Testis (tissue), 3 donors: ENCODE data around the gene MYO1E. TPM values are rescaled to one million over a fixed set of nuclear protein-coding genes. Genes with fewer than 3 reads are reported as not detected.

ENCODE experiments used
- DNase-seq: peaks from one replicate; pipeline ENCODE4 v3.0.0-alpha.2; 2019
- H3K27ac ChIP-seq, 2 donors: fragments of 200-600 bp; sonication (generic); one replicate each; pipeline ENCODE4 v1.5.1; 2019
- H3K27me3 ChIP-seq: fragments of 200-600 bp; sonication (generic); one replicate; pipeline ENCODE4 v1.5.1; 2019
- H3K36me3 ChIP-seq: fragments of 200-600 bp; sonication (generic); one replicate; pipeline ENCODE4 v1.5.1; 2017; ENCODE audit warnings: low read depth; ENCODE audit errors: missing control alignments
- H3K4me1 ChIP-seq: fragments of 200-600 bp; sonication (generic); one replicate; pipeline ENCODE4 v1.5.1; 2019
- H3K4me3 ChIP-seq, 2 donors: fragments of 200-600 bp; sonication (generic); one replicate each; pipeline ENCODE4 v1.5.1; 2017 to 2019
- H3K9me3 ChIP-seq: fragments of 200-600 bp; sonication (generic); one replicate; pipeline ENCODE4 v1.5.1; 2017
- CTCF ChIP-seq, 3 experiments: fragments of 450-650 bp in 2 of 3; fragments of 200-600 bp in 1 of 3; sonication (generic) in 1 of 3; IDR thresholded peaks; one replicate each; pipeline ENCODE4 v1.5.1; 2016 to 2019; ENCODE audit warnings: antibody characterized with exemption in 3 of 3, mild to moderate bottlenecking in 2 of 3, moderate library complexity in 1 of 3
- POLR2A ChIP-seq: fragments of 450-650 bp; IDR thresholded peaks from one replicate; pipeline ENCODE4 v1.6.1; 2017; ENCODE audit warnings: antibody characterized with exemption, mild to moderate bottlenecking, moderate library complexity
- WGBS, 2 donors: methylation state at CpG; one replicate each; pipeline ENCODE4 v1.1.5; 2018; 5-methylcytosine and 5-hydroxymethylcytosine counted together
- intact Hi-C: fragments of 100-400 bp; cut with DNase I; formaldehyde crosslinking; loops from one replicate; pipeline ENCODE4 v1.15.1; 2023; ENCODE audit warnings: low total_unique reads
- polyA plus RNA-seq: library from polyadenylated mRNA; stranded (reverse); fragments of 350-450 nt; fragmentation: Illumina TruSeq; extraction: RNeasy Lipid Tissue Mini Kit (QIAGEN cat#74804); gene quantifications from one replicate; pipeline ENCODE4 v1.2.3, GENCODE V29; 2014; ENCODE audit warnings: low read depth, low replicate concordance; ENCODE audit not compliant: insufficient read depth
- total RNA-seq, 2 donors: library from RNA; depleted of rRNA; stranded (reverse); fragments of >200 nt; gene quantifications; one replicate each; pipeline ENCODE4 v1.2.3, GENCODE V29; 2016

The MYO1E gene
- total and polyA plus RNA-seq, 3 donors from 2014 or later, result 14.3 to 23.4 (median 22.5) TPM

- H3K36me3 ChIP-seq, result no peaks in the 10 kb centered on the region
- intact Hi-C loops, result no loop called here
- DNase-seq, result no peak
- H3K4me3 ChIP-seq, result no peak overlapping the region
- H3K4me1 ChIP-seq, result no peaks in the 10 kb centered on the region
- H3K9me3 ChIP-seq, result no peaks in the 10 kb centered on the region
- WGBS, 2 donors, result 85 to 92% methylated on average over 9 of the region's 9 CpGs
- TF ChIP-seq POLR2A, result no peak
- no peak for TF ChIP-seq CTCF (IDR thresholded peaks at IDR 0.05)
- H3K27ac ChIP-seq, result no peak overlapping the region
- H3K27me3 ChIP-seq, result no peaks in the 10 kb centered on the region
Observed at GRCh38 chr15:59176653-59177316, 195.9 kb downstream of the MYO1E start.

- peak in 2 of 3 experiments; percentile 4 to 17 for TF ChIP-seq CTCF (IDR thresholded peaks at IDR 0.05)
- no peak for TF ChIP-seq POLR2A
- H3K9me3 ChIP-seq, result no peaks in the 10 kb centered on the region
- WGBS, 2 donors, result 65 to 72% methylated on average over 10 of the region's 10 CpGs
- no peaks in the 10 kb centered on the region for H3K27me3 ChIP-seq
- peak; percentile 62 for DNase-seq
- H3K27ac ChIP-seq, result no peak overlapping the region
- H3K36me3 ChIP-seq, result no peaks in the 10 kb centered on the region
- no peak overlapping the region for H3K4me3 ChIP-seq
- H3K4me1 ChIP-seq, result no peaks in the 10 kb centered on the region
- intact Hi-C loops, result no loop called here
Observed at GRCh38 chr15:59174835-59175831, 197.5 kb downstream of the MYO1E start.

GRCh38 chr15:59174151-59174834, 198.4 kb downstream of the MYO1E start:
- intact Hi-C loops, result no loop called here
- TF ChIP-seq POLR2A, result no peak
- TF ChIP-seq CTCF (IDR thresholded peaks at IDR 0.05), result no peak
- H3K4me1 ChIP-seq, result no peaks in the 10 kb centered on the region
- no peak for DNase-seq
- WGBS, 2 donors, result 79 to 89% methylated on average over 12 of the region's 12 CpGs
- no peaks in the 10 kb centered on the region for H3K36me3 ChIP-seq
- no peak overlapping the region for H3K27ac ChIP-seq
- no peaks in the 10 kb centered on the region for H3K9me3 ChIP-seq
- H3K4me3 ChIP-seq, result no peak overlapping the region
- H3K27me3 ChIP-seq, result no peaks in the 10 kb centered on the region

- WGBS, 2 donors, result 92 to 97% methylated on average over 5 of the region's 5 CpGs
- Histone ChIP-seq H3K27ac (no peak overlapping the region), H3K27me3 (no peaks in the 10 kb centered on the region), H3K4me1 (no peaks in the 10 kb centered on the region), H3K4me3 (no peak overlapping the region), H3K36me3 (no peaks in the 10 kb centered on the region), H3K9me3 (no peaks in the 10 kb centered on the region)
- intact Hi-C loops, result no loop called here
- no peak for DNase-seq
- TF ChIP-seq CTCF (IDR thresholded peaks at IDR 0.05) (no peak), POLR2A (no peak)
Observed at GRCh38 chr15:59173194-59173593, 199.5 kb downstream of the MYO1E start.
